HCEC 1CT (cell line): ENCODE results near the gene OTOA.
"Not testable (repeated sequence)": the region's sequence is repeated elsewhere in the genome, so short reads cannot be mapped to it uniquely, and the experiment has no call there.

Experiments
- DNase-seq: peaks from one replicate; pipeline ENCODE4 v3.0.0-alpha.2; 2017

Gene OTOA

DNA sequence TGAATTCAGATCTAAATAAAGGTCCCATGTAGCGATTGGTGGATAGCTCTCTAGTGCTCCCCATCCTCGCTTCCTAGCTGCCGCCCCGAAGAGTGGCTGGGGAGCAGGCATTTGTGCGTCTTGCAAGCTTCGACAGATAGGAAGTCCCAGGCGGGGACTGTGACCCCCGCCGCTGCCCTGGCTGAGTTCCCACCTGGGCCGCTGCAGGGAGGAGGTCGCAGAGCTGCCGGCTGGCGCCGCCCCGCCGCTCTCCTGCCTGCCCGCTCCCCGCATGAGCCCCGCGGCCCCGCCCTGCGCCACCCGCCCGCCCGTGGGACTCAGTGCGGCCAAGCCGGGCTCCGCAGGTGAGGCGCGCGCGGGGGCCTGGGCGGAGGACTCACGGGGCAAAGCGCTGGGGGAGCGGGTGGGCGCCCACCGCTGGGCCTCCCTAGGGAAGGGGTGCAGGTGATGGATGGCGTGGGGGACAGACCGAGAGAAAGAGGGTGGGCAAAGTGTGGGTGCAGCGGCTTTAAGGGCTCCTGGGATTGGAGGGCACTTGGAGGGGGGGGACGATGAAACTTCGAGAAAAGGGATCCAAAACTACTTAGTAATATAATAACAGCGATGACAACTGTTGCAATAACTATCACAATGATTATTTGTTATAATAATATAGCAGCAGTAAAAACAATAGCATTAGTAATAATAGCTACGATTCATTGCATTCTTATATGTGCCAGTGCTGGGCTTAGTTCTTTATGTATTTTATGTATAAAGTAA, at the start of gene OTOA:
TSS of gene OTOA (plus strand) at position 80 of the 759 bp plus-strand sequence. CDS start 14,547 bp downstream, outside the sequence.
- no peak for DNase-seq

DNA sequence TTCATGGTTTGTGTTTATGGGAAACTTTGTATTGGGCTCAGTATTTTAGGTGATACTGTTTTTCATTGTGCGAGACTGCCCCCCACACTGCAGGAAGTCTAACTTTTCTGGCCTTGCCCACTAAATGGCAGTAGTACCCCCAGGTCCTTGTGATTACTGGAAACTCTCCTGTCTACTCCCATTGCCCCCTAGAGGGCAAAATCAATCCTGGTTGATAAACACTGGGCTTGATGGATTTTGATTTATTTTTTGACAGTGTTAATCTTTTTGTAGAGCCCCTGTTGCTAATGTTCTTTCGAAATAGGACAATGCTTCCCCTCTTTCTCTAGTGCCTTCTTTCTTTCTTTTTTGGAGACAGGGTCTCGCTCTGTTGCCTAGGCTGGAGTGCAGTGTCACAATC, 48.9 kb upstream of the OTOA start:
- no peak for DNase-seq

DNA sequence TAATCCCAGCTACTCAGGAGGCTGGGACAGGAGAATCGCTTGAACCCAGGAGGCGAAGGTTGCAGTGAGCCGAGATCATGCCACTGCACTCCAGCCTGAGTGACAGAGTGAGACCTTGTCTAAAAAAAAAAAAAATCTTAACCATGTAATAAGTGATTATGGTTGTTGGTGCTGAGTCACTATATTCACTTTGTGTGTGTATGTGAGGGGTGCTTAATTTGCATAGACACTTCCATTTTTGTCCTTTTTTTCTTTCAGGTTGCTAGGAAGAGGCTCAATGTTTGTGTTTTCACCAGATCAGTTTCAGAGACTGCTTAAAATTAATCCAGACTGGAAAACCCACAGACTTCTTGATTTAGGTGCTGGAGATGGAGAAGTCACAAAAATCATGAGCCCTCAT, 46.2 kb upstream of the OTOA start:
- DNase-seq = no peak

DNA sequence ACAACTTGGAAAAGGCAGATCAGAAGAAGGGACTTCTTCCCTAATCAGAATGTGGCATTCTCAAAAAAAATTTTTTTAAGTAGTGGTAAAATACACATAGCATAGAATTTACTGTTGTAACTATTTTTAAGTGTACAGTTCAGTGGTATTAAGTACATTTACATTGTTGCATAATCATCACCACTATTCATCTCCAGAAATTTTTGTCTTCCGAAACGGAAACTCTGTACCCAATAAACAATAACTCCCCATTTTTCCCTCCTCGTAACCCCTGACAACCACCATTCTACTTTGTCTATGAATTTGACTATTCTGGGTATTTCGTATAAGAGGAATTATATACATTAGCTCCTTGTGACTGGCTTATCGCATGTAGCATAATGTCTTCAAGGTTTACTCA, 45.5 kb upstream of the OTOA start:
- no peak for DNase-seq

DNA sequence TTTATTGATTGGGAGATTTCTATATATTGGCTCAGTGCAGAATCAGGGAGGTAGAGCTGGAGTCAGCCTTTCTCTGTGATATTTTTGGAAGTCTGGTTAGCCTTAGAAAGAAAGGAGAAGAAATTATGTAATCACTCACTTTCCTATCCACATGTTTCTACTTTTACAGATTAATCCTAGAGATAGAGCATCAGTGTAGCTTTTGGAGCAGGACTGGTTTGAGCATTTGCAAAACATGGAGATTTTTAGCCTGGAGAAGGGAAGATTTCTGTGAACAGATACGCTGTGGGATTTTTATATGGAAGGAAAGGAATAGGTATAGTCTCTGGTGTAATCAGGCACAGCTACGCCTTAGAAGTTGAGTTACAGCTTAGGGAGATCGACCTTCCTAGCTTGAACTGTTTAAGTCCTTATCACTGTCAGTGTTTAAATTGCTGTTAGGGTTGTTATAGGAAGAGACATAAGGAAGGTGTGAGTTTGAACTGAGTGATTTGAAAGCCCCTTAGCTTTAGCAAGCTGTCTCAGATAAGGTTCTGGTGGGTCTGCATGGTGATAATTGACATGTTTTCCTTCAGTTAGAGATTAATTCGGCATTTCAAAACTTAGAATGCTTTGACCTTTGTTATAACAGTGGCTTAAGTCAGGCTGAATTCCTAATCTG, 43.9 kb upstream of the OTOA start:
- DNase-seq = no peak

DNA sequence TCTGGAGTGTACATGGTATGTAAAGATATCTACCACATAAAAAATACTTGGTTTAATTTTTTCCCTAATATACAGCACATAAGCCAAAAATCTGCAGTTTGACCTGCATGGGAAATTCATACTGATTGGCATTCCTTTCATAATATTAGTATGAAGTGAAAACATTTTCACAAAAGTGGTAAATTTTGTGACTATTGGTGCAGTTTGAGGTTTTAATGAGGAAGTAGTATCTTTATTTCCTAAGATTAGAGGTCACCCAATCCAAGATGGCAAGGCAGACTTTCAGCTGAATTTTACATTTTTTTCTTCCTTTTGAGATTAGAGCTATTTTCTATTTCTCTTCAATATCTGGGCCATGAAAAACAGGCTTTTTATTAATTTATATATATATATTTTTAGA, 43.2 kb upstream of the OTOA start:
- no peak for DNase-seq

DNA sequence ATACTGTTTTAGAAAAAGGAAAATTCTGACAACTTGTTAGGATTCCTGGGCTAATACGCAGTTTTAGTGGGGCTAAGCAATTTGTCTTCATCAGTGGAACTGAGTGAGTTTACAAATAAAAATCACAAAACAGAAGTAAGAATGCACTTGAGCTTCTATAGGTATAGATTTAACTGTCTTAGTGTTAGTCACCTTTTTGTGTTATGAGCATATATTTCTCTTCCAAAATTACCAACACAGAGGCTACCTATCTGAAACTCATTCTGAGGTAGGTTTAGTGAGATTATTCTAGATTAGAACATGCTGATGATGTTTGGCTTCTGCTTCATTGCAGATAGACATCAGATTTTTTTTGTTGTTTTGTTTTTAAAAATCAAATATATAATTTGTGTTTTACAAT, 41.2 kb upstream of the OTOA start:
- DNase-seq = no peak

DNA sequence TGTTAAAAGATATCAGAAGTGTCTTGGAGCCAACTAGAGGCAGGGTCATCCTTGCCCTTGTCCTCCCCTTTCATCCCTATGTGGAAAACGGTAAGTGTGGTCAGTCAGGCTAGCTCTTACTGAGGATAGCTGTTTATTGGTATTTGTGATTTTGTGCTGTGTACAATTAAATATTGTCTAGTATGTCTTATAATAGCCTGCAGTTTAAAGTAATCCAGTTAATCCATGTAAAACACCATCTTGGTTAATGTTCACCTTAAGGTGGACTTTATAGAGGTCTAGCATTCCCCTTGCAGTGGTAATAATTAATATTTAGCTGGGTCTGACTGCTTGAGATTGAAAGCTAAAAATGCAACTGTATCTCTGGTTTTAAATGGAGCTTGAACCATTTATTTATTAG, 38.7 kb upstream of the OTOA start:
- DNase-seq = no peak

DNA sequence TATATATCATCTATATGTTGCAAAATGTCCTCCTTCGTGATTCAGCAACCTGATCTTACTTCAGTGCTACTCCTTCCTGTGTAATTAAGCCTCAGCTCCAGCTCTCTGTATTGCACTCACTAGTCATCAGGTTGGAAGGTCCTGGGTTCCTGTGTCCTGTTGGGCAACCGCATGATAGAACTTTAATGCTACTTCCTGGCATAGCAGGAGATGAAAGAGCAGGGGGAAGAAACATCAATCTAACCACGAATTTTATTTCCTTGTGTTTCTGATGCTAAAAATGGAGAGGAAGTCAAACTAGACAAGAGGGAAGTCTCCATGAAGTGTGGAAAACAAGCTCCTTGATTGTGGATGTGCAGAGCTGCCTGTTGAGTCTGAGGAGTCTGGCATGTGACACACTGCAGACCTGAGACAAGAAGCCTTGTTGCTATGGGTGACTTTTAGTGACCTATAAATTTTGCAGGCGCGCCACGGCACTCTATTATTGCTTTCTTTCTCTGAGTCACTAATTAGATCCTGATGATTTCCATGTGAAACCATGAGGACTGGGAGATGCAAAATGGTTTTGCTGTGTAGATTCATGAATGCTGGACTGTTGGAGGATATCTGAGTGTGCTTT, 37.0 kb upstream of the OTOA start:
- DNase-seq = peak; percentile 97

DNA sequence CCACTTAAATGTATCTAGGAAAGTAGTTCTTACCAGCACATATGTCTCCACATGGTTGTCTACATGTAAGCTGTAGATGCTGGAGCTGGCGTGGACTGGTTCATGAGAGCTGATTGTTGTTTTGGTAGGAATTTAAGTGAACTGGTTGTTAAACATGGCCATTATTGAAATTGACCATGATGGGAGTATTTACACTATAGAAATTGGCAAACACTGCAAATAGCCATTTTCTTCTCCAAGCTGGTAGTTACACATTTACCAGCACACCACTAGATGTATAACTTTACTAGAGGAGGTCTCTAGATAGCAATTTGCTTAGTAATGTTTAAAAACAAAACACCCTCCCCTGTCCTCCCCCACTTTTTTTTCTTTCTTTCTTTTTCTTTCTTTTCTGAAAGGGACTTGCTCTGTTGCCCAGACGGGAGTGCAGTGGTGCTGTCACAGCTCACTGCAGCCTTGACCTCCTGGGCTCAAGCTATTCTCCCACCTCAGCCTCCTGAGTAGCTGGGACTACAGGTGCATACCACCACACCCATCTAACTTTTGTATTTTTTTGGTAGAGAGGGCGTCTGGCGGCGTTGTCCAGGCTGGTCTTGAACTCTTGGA, 35.5 kb upstream of the OTOA start:
- no peak for DNase-seq

DNA sequence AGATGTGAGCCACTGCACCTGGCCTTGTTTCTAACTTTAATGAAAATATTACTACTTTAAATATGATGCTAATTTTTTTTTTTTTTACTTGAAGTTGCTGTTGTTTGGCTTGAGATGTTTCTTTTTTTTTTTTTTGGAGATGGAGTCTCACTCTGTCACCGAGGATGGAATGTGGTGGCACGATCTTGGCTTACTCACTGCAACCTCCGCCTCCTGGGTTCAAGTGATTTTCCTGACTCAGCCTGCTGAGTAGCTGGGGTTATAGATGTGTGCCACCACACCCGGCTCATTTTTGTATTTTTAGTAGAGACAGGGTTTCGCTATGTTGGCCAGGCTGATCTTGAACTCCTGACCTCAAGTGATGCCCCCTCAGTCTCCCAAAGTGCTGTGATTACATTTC, 35.0 kb upstream of the OTOA start:
- DNase-seq = peak; percentile 84

DNA sequence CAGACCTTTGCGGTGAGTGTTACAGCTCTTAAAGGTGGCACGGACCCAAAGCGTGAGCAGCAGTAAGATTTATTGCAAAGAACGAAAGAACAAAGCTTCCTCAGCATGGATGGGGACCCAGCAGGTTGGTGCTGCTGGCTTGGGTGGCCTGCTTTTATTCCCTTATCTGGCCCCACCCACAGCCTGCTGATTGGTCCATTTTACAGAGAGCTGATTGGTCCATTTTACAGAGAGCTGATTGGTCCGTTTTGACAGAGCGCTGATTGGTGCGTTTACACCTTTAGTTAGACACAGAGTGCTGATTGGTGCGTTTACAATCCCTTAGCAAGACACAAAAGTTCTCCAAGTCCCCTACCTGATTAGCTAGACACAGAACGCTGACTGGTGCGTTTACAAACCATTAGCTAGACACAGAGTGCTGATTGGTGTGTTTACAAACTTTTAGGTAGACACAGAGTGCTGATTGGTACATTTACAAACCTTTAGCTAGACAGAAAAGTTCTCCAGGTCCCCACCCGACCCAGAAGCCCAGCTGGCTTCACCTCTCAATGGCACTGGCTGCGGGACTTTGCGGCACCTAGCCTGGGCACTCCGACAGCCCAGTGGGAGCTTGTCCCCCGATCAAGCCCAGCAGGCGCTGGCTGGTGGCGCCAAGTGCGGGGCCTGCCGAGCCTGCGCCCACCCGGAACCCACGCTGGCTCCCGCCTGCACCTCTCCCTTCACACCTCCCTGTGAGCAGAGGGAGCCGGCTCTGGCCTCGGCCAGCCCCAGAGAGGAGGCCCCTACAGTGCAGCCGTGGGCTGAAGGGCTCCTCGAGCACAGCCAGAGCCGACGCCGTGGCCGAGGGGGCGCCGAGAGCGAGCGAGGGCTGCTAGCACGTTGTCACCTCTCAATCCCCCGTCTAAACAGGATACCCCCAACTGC, 33.9 kb upstream of the OTOA start:
- DNase-seq = not testable (repeated sequence)

DNA sequence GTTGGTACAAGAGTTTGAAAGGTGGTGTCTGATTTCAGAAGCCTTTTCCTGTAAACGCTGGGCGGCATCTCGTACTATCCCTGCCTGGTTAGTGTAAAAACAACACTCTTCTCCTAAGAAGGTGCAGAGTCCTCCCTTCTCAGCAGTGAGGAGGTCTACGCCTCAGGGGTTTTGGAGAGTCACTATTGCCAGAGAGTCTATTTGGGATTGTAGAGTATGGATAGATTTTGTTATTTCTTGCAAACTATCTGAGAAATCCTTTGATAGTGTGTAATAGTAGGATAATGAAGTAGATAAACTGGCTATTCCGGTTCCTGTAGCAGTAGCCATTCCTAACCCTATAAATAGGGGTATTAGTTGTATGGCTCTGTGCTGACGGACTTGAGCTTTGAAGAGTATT, 32.9 kb upstream of the OTOA start:
- not testable (repeated sequence) for DNase-seq

DNA sequence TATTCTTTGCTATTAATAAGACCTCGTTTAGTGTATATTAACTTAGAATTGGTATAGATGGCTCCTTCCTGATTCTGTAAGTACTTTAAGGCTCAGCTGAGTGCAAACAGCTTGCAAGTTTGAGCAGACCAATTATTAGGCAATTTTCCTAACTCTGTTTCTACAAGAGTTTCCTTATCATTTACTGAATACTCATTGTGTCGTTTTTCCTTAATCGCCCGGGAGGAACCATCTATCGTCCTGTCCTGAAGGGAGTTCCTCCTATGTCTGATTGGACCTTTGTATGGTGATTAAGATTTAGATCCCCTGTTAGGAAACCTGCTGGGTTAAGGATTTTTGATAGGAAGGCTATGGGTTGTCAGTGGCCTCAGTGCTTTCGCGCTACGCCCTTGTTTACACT, 32.4 kb upstream of the OTOA start:
- DNase-seq = not testable (repeated sequence)

DNA sequence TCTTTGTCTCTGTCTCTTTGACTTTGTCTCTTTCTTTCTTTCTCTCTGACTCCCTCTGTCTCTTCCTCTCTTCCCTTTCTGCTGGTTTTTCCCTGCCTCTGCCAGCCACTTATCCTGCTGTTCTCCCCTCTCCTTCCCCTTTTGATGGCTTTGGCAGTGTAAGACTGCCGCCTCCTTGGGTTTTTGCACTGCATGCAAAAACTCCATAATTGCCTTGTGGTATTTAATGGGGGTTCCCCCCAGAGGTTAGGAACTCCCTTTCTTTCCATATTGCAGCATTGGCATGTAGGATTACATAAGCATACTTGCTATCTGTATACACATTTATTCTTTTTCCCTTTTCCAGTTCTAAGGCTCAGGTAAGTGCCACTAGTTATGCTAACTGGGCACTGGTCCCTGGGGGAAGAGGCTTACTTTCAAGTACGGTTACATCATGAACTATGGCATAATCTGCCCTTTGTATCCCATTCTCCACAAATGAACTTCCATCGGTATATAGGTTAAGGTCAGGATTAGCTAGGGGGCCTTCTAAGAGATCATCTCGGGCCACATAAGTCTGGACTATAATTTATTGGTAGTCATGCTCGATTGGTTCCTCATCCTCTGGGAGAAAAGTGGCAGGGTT, 31.7 kb upstream of the OTOA start:
- not testable (repeated sequence) for DNase-seq

DNA sequence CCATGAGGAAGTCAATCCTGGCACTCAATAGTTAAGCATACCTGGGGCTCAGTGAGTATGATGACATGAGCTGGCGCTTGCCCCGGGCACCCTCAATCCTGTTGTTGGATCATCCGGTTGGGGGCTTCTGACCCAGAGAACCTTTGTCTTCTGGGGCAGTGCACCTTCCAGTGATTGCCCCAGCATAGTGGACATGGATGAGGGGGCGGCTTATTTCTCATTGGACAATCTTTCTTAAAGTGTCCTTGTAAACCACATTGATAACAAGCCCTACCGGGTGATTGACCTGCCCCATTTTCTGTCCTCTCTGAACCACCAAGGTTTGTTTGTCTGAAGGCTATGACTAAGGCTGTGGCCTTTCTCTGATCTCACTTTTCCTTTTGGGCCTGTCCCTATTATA, 29.6 kb upstream of the OTOA start:
- no peak for DNase-seq

DNA sequence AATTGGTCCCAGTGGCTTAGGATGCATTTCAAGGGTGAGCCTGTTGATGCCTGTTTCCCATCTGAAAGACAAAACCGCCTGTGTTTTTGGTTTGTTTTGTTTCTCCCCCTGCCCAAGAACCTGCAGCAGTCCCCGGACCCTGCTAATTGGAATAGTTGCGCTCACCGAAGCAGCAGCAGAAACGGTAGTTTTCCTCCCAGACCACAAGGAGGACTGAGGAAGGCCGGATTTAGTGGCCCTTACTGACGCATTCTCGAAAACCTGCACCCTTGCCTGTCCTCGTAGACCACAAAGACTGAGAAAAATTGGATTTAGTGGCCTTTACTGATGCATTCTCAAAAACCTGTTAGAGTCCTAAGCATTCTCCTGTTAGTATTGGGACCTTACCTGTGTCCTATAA, 28.1 kb upstream of the OTOA start:
- not testable (repeated sequence) for DNase-seq

DNA sequence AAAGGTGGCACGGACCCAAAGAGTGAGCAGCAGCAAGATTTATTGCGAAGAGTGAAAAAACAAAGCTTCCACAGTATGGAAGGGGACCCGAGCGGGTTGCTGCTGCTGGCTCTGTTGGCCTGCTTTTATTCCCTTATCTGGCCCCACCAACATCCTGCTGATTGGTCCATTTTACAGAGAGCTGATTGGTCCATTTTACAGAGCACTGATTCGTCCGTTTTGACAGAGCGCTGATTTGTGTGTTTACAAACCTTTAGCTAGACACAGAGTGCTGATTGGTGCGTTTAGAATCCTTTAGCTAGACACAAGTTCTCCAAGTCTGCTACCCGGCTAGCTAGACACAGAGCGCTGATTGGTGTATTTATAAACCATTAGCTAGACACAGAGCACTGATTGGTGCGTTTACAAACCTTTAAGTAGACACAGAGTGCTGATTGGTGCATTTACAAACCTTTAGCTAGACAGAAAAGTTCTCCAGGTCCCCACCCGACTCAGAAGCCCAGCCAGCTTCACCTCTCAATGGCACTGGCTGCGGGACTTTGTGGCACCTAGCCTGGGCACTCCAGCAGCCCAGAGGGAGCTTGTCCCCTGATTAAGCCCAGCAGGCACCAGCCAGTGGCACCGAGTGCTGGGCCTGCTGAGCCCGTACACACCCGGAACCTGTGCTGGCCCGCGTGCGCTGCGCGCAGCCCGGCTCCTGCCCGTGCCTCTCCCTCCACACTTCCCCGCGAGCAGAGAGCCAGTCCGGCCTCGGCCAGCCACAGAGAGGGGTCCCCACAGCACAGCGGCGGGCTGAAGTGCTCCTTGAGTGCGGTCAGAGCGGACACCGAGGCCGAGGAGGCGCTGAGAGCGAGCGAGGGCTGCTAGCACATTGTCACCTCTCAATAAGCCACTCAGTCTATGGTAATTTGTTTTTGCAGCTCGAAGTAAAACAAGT, 26.5 kb upstream of the OTOA start:
- DNase-seq = no peak

DNA sequence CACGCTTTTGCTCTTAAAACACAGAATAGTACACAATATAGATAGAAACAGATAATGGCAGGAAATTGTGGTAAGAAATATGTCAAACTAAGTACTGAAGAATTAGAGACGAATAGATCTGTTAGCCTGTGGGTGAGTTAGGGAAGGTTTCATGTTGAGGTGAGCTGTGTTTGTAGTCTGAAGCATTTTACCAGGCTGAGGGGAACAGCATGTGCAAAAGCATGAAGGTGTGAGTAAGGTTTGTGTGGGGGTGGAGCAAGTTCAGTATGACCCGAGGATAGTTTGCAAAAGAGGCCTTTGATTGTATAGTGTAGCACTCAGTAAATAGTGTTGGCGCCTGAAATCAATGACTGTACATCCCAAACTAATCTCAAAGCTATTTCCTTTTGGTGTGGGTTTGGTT, 25.2 kb upstream of the OTOA start:
- peak; percentile 86 for DNase-seq

DNA sequence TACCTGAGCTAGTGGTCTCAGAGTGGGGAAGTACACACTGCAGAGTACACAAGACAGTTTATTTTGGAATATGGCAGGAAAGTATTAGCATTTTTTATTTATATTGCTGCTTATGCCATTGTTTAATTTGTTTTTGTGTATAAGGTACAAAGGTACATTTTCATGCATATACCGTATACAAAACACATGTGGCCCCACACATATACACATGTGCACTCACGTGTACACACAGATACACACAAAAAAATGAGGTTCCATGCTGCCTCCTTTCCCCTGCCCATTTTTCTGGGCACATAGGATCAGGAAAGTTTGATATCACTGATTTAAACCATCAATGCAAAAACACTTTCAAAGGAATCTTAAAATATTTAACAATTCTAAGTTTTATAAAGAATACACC, 24.3 kb upstream of the OTOA start:
- DNase-seq = no peak

DNA sequence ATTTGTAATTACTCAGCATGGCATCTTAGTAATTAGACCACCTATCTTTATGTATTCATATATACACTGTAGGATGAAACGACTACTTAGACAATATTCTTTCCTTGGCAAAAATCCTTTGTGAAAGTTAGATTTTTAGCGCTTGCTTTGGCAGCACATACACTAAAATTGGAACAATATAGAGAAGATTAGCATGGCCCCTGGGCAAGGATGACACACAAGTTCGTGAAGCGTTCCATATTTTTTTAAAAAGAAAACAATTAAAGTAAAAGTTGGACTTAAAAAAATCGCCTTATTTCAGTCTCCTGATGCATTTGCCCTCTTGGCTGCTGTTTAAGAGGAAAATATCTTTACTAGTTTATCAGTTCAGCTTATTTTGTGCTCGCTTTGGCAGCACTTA, 21.9 kb upstream of the OTOA start:
- DNase-seq = no peak
